Midbrain (tissue), 1 donor: ENCODE data around the gene SPACA6.
A peak's percentile ranks its signal among the peaks of the same experiment; 100 is the strongest.
"Not testable (repeated sequence)": the region's sequence is repeated elsewhere in the genome, so short reads cannot be mapped to it uniquely, and the experiment has no call there.

Experiments
- DNase-seq: peaks from one replicate; lab custom pipeline; 2025; lab: John Stamatoyannopoulos, UW

The SPACA6 gene, protein sequence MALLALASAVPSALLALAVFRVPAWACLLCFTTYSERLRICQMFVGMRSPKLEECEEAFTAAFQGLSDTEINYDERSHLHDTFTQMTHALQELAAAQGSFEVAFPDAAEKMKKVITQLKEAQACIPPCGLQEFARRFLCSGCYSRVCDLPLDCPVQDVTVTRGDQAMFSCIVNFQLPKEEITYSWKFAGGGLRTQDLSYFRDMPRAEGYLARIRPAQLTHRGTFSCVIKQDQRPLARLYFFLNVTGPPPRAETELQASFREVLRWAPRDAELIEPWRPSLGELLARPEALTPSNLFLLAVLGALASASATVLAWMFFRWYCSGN

DNA sequence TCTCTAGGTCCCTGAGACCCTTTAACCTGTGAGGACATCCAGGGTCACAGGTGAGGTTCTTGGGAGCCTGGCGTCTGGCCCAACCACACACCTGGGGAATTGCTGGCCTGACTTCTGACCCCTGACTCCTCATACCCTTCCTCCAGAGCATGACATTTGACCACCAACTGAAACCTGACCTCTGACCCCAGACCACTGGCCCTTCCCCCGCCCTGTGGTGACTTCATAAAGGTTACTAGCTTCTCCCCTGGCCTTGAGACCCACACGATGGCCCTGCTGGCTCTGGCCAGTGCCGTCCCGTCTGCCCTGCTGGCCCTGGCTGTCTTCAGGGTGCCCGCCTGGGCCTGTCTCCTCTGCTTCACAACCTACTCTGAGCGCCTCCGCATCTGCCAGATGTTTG is at the start of gene SPACA6:
TSS of gene SPACA6 (plus strand) at position 71 of the 400 bp plus-strand sequence. CDS start at position 268, 197 bp downstream.
- no peak for DNase-seq

DNA sequence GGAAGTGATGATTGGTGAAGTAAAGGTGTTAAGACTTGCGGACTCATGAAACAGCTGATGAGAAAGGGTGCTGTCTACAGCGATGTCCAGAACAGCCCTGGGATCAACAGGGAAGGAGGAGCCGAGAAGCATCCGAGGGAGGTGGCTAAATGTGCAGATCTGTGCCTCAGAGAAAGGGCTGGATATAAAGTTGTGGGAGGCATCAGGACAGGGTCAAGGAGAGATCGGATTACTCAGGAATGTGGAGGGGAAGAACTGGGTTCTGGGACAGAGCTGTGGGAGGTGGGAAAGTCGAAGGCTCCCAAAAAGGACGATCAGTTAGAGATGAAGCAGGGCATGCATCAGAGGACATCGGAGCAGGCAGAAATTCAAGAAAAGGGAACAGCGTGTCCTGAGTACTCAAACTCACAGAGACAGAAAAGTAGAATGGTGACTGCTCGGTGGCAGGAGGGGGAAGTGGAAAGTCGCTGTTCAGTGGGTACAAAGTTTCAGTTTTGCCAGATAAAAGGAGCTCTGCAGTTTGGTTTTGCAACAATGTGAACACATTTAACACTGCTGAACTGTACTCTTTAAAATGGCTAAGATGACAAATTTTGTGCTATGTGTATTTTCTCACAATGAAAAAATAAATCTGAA is 48.4 kb upstream of the SPACA6 start:
- no peak for DNase-seq

DNA sequence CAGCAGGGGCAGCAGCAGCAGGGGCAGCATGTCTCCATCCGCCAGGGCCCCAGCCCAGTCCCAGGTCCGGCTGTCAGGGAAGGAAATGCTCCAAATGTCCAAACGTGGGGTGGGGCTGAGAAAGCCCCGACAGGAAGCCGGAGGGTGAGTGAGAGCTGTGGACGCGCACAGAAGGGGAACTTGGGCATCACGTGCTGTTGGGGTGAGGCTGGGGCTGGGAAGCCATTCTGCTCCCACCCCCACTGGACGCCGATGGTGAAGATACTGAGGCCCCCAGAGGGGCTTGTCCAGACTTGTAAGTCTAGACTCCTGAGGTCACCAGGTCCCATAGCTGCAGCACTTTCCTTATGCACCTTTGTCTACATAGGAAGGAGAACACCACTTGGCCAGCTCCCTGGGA is 46.4 kb upstream of the SPACA6 start, which contains the start of gene SIGLEC14:
TSS of gene SIGLEC14 (minus strand) at position 96 of the 400 bp plus-strand sequence. CDS start at position 30, 66 bp downstream.
- not testable (repeated sequence) for DNase-seq

- DNase-seq: no peak
These were observed 45.8 kb upstream of the SPACA6 start for GRCh38 chr19:51647318-51647717.

GRCh38 chr19:51651216-51651846 is 41.8 kb upstream of the SPACA6 start:
- no peak for DNase-seq

DNA sequence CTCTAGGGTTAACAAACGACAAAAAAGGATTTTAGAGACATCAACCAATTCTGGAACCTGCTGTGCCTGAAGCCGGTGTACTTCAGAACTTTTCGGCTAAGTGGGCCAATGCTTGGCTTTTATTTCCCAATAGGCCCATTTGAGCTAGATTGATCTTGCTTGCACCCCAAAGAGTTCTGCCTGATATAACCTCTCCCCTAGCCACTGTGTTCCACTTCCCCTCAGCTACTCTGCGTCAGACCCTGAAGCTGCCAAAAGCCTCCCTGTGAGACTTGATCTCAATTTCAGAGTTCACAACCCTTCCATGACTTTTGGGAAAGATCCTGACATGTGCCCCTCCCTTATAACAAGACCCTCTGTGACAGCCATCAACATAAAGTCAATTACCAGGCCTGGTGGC is 40.9 kb upstream of the SPACA6 start:
- DNase-seq: no peak

- DNase-seq: no peak
These were observed 40.0 kb upstream of the SPACA6 start for GRCh38 chr19:51653162-51653561.

DNA sequence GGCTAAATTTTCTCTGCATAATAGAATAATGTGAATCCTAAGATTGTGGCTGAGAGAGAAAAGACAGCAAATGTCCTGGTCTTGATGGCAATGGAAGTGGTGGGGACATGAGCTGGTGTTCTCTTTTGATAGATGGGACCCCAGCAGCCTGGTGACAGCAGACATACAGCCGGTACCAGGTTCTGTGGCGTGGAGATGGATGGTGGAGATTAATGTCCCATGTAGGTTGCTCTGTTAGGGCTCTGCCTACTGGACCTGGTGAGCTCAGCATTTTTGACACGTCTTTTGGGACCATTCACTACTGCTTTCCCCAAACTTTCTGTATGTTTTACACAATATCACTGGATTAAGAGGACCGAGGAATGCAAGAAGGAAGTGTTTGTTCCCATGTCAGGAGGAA is 38.3 kb upstream of the SPACA6 start:
- DNase-seq: no peak

GRCh38 chr19:51660975-51661600 is 32.0 kb upstream of the SPACA6 start:
- peak; percentile 84 for DNase-seq

DNA sequence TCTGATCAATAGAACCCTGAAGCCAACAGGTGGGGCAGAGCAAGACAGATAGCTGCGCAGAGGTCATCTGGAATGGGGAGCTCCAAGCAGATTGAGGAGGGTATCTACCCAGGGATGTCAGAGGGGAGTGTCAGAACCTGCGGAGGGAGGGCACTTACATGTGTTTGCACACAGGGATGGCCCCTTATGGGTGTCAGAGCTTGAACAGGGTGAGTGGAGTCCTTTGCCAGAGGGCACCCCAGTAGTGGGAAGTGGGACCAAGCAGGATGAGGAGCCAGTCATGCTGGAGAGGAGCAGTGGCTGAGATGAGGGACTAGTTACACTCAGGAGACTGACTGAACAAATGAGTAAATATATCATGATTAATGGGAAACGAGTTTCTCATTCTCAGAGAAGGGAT is 29.5 kb upstream of the SPACA6 start:
- no peak for DNase-seq

GRCh38 chr19:51664131-51664530 is 29.0 kb upstream of the SPACA6 start:
- DNase-seq: no peak

DNA sequence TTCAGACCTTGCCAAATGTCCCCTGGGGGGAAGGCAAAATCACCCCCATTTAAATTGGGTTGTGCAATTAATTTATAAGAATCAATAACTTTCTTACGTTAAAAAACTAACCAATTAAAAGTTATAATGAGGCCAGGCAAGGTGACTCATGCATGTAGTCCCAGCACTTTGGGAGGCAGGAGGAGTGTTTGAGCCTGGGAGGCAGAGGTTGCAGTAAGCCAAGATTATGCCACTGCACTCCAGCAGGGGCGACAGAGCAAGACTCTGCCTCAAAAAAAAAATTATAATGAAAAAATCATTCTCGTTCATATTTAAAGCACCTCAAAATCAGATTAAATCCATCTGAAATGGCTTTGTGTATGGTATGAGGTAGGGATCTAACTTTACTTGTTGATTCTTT is 28.1 kb upstream of the SPACA6 start:
- no peak for DNase-seq

GRCh38 chr19:51668216-51668615 is 24.9 kb upstream of the SPACA6 start:
- no peak for DNase-seq

DNA sequence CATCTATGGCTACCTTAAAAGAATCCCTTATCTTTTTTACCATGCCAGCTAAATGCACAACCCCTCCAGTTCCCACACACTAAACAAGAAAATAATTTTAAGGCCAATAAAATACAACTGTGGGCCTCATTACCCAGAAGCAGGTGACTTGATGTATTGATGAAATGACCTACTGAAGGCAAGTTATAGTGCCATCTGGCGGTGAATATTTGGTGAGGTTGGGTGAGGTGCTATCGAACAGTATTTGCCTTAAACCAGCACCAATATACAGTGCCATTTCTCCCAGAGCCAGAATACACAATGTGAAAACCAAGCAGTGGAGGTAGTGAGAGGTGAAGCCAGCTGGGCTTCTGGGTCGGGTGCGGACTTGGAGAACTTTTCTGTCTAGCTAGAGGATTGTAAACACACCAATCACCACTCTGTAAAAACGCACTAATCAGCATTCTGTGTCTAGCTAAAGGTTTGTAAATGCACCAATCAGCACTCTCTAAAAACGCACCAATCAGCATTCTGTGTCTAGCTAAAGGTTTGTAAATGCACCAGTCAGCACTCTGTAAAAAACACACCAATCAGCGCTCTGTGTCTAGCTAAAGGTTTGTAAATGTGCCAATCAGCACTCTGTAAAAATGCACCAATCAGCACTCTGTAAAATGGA is 17.1 kb upstream of the SPACA6 start:
- DNase-seq: not testable (repeated sequence)

DNA sequence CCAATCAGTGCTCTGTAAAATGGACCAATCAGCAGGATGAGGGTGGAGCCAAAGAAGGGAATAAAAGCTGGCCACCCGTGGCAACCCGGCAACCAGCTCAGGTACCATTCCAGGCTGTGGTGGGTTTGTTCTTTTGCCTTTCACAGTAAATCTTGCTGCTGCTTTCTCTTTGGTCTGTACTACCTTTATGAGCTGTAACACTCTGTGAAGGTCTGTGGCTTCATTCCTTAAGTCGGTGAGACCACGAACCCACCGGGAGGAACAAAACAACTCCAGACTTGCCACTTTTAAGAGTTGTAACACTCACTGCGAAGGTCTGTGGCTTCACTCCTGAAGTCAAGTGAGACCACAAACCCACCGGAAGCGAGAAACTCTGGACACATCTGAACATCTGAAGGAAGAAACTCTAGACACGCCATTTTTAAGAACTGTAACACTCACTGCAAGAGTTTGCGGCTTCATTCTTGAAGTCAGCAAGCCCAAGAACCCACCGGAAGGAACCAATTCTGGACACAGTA is 16.5 kb upstream of the SPACA6 start:
- no peak for DNase-seq

DNA sequence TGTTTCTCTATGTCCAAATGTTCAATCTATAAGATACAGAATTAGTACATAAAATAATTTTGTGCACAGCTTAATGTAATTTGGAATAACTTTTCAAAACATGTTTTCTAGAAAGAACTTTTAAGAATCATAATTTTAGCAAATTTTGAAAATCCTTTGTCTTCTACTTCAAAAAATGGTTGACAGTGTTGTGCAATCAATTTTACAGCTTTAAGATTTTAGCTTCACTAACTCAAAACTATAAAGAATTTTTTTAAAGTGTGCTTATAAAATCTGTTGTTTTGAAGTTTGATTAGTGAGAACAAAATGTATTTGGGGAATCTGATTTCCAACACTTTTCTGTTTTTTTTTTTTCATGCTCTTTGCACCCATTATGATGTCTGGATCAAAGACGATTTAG is 12.7 kb upstream of the SPACA6 start:
- no peak for DNase-seq

DNA sequence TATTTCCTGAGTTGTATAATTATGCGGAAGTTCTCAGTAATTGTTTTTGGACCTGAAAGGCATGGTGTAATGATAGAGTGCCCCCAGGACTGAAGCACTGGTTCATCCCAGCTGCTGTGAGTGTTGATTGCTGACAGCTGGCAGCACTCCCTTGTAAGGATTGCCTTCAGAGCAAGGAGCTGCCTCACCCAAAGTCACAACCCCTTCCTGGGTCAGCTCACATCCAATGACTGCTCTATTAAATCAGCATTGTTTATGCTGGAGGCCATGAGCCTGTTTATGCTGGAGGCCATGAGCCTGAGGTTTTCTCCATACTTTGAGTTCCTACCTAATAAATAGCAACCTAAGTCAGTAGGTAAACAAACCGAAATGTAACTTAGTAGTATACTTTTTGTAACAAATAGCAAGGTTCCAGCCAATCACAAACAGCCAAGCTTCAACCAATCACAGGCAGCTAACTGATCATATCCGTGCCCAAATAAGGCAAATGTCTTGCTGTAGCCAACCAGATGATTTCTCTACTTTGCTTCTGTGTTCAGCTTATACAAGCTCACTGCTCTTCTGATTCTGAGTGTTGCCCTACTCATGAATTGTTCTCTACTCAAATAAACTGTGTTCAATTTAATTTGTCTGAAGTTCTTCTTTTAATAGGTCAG is 11.7 kb upstream of the SPACA6 start:
- DNase-seq: no peak

DNA sequence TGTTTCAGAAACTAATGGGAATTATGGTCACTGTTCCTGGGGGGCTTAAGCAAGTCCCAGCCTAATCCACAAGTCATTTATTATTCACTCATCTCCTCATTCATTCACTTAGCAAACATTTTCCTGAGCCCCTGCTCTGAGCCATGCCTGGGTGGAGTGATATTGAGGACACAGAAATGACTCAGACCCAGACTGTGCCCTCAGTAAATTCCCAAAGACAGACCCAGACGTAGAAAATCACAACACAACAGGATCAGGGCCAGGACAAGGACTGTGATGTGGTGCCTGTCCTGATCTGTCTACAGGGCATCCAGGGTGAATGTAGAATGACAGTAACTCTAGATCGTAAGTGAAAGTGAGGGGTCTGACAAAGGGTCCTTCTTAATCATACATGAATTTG is 7.0 kb upstream of the SPACA6 start:
- DNase-seq: no peak

DNA sequence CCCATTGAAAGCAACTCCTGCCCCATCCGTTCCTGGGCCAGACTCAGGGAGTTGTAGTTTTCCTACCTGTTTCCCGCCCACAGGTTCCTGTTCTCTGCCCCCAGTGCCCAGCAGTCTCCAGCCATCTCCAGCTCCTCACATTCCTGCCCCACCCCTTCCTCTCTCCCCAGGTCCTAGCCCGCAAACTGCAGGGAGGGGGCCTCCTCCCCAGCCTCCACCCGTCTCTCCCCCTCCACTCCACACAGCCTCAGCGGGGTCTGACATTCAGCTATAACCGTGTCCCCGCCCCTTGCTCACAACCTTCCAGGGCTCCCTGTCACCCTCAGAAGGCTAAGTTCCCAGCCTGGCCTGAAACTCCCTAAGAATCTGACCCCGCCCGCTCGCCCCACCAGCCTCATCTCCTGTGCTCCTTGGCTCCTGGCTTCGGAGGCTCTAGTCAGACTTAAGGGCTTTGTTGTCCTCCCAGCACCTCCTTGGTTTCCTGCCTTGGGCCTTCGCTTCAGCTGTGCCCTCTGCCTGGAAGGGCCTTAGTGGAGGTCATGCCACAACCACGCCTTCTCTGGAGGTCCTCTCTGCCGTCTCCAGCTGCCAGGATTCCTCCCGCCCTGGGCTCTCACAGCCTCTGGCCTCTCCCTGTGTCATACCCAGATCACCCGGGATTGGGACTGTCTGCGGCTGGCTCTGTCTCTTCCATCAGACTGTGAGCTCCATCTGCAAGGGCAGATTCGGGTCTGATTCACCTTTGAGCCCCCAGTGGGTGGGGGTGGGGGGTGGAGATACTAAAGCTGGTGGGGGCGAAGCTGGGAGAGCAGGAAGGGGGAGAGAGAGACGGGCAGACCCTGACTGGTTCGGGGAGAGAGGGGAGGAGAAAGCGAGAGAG is 5.1 kb upstream of the SPACA6 start:
- DNase-seq: peak; percentile 53
